Measurements from ENCODE around the gene ANKRD2.
"Not testable (repeated sequence)": the region's sequence is repeated elsewhere in the genome, so short reads cannot be mapped to it uniquely, and the experiment has no call there.

The ANKRD2 gene

GRCh38 chr10:97571622-97572021, 957 bp upstream of the ANKRD2 start:
- DNase-seq (ENCODE audit: low spot score) (no peak), FAIRE-seq (no peak)

- peak; percentile 85 for DNase-seq (ENCODE audit: low spot score)
- FAIRE-seq: peak; percentile 43
Observed at GRCh38 chr10:97573021-97573420, 442 bp downstream of the ANKRD2 start.

GRCh38 chr10:97573672-97574071, 1.1 kb downstream of the ANKRD2 start:
- no peak for FAIRE-seq
- no peak for DNase-seq (ENCODE audit: low spot score)

- DNase-seq (ENCODE audit: low spot score) (peak; percentile 100), FAIRE-seq (peak; percentile 98)
Observed at GRCh38 chr10:97574374-97575126, 2.0 kb downstream of the ANKRD2 start.

- no peak for FAIRE-seq
Observed at GRCh38 chr10:97575127-97575668, 2.6 kb downstream of the ANKRD2 start.

GRCh38 chr10:97576487-97576886, 3.9 kb downstream of the ANKRD2 start:
- not testable (repeated sequence) for FAIRE-seq; DNase-seq (ENCODE audit: low spot score)

More at GRCh38 chr10:97575127-97575668, 2.6 kb downstream of the ANKRD2 start:
- peak; percentile 77 for DNase-seq (ENCODE audit: low spot score)

- DNase-seq (ENCODE audit: low spot score) (no peak), FAIRE-seq (no peak)
Observed at GRCh38 chr10:97577701-97578100, 5.1 kb downstream of the ANKRD2 start.

- DNase-seq (ENCODE audit: low spot score): no peak
- FAIRE-seq: no peak
Observed at GRCh38 chr10:97578171-97578844, 5.7 kb downstream of the ANKRD2 start.

- DNase-seq (ENCODE audit: low spot score) (no peak), FAIRE-seq (no peak)
Observed at GRCh38 chr10:97580421-97581367, 8.1 kb downstream of the ANKRD2 start.

GRCh38 chr10:97582169-97582568, 9.6 kb downstream of the ANKRD2 start:
- DNase-seq (ENCODE audit: low spot score) (no peak), FAIRE-seq (no peak)

GRCh38 chr10:97583476-97583875, 10.9 kb downstream of the ANKRD2 start:
- FAIRE-seq: no peak
- no peak for DNase-seq (ENCODE audit: low spot score)

- peak; percentile 96 for DNase-seq (ENCODE audit: low spot score)
- peak; percentile 95 for FAIRE-seq
Observed at GRCh38 chr10:97584060-97584797, 11.7 kb downstream of the ANKRD2 start, which contains the start of gene HOGA1. TSS of gene HOGA1 (plus strand) at chr10:97584389. CDS start at chr10:97584704, 315 bp downstream.

- no peak for FAIRE-seq
- no peak for DNase-seq (ENCODE audit: low spot score)
Observed at GRCh38 chr10:97584798-97585438, 12.3 kb downstream of the ANKRD2 start.

- FAIRE-seq: no peak
- DNase-seq (ENCODE audit: low spot score): no peak
Observed at GRCh38 chr10:97585439-97585811, 12.8 kb downstream of the ANKRD2 start.

GRCh38 chr10:97587183-97587582, 14.6 kb downstream of the ANKRD2 start:
- no peak for DNase-seq (ENCODE audit: low spot score)
- FAIRE-seq: no peak

GRCh38 chr10:97589479-97589878, 16.9 kb downstream of the ANKRD2 start, which contains the start of gene C10orf62:
TSS of gene C10orf62 (plus strand) at chr10:97589721. CDS start at chr10:97589898, 177 bp downstream.
- no peak for FAIRE-seq

GRCh38 chr10:97590082-97590747, 17.6 kb downstream of the ANKRD2 start:
- no peak for DNase-seq (ENCODE audit: low spot score)
- no peak for FAIRE-seq

More at GRCh38 chr10:97589479-97589878, 16.9 kb downstream of the ANKRD2 start, which contains the start of gene C10orf62:
- DNase-seq (ENCODE audit: low spot score): no peak

GRCh38 chr10:97590748-97591495, 18.3 kb downstream of the ANKRD2 start:
- DNase-seq (ENCODE audit: low spot score) (no peak), FAIRE-seq (no peak)

GRCh38 chr10:97593421-97593820, 20.8 kb downstream of the ANKRD2 start:
- FAIRE-seq (no peak), DNase-seq (ENCODE audit: low spot score) (no peak)

All from RCC 7860 (cell line).